Central memory CD8-positive, alpha-beta T cell (primary cell): ENCODE data around the gene GRIP2.

ENCODE experiments used
- ATAC-seq: fragments of 150-1000 bp; cut with Tn5 transposase; replicated peaks from 2 replicates; pipeline ENCODE4 v1.10.0; 2022; ENCODE audit warnings: mild to moderate bottlenecking, moderate FRiP score, moderate number of reproducible peaks; ENCODE audit not compliant: poor library complexity, severe bottlenecking; ENCODE audit errors: extremely low read depth
- DNase-seq, 2 donors: peaks; one replicate each; pipeline ENCODE4 v3.0.0; 2021; ENCODE audit warnings: low spot score in 2 of 2
- H3K27ac Mint-ChIP-seq: one replicate; pipeline ENCODE4 v1.8.0; 2022; ENCODE audit warnings: low read depth, mild to moderate bottlenecking, moderate library complexity, mixed read lengths
- H3K27me3 Mint-ChIP-seq: one replicate; pipeline ENCODE4 v1.8.0; 2022; ENCODE audit warnings: mixed read lengths
- H3K36me3 Mint-ChIP-seq: one replicate; pipeline ENCODE4 v1.8.0; 2022; ENCODE audit warnings: mild to moderate bottlenecking, moderate library complexity, mixed read lengths; ENCODE audit not compliant: insufficient read depth
- H3K4me1 Mint-ChIP-seq: one replicate; pipeline ENCODE4 v1.8.0; 2022; ENCODE audit warnings: mixed read lengths
- H3K4me3 Mint-ChIP-seq: one replicate; pipeline ENCODE4 v1.8.0; 2022; ENCODE audit warnings: mild to moderate bottlenecking, moderate library complexity, mixed read lengths
- H3K9me3 Mint-ChIP-seq: one replicate; pipeline ENCODE4 v1.8.0; 2022; ENCODE audit warnings: mixed read lengths

Gene GRIP2

GRCh38 chr3:14457481-14457880 is 82.7 kb downstream of the GRIP2 start:
- Mint-ChIP-seq H3K36me3 (peaks cover 22% of the 10 kb centered on the region), H3K9me3 (no peaks in the 10 kb centered on the region), H3K4me1 (peaks cover 18% of the 10 kb centered on the region), H3K27me3 (no peaks in the 10 kb centered on the region), H3K27ac (no peak overlapping the region), H3K4me3 (no peak overlapping the region)
- DNase-seq (no peak), ATAC-seq (no peak)

DNA sequence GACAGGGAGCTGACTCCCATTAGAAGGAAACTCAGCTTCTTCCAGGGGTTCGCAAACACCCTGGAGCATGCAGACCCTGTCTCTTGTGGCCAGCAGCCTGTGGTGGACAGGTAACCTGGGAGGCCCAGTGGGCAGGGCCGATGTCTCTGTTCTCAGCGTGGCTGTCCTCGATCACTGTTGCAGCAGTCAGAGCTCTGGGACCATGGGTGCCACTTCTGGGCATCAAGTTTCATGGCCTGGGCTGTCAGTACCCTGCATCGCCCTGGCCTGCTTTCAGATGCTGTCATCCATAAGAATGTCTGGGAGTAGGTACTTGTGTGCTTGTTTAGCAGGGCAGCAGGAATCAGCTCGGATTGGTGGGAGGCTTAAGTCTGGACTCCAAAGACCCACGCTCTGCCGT is 83.3 kb downstream of the GRIP2 start:
- peaks cover 18% of the 10 kb centered on the region for H3K36me3 Mint-ChIP-seq
- DNase-seq (no peak), ATAC-seq (no peak)
- H3K4me1 Mint-ChIP-seq, result peaks cover 18% of the 10 kb centered on the region
- H3K27me3 Mint-ChIP-seq, result no peaks in the 10 kb centered on the region
- H3K9me3 Mint-ChIP-seq, result no peaks in the 10 kb centered on the region
- no peak overlapping the region for H3K27ac Mint-ChIP-seq
- H3K4me3 Mint-ChIP-seq, result no peak overlapping the region

DNA sequence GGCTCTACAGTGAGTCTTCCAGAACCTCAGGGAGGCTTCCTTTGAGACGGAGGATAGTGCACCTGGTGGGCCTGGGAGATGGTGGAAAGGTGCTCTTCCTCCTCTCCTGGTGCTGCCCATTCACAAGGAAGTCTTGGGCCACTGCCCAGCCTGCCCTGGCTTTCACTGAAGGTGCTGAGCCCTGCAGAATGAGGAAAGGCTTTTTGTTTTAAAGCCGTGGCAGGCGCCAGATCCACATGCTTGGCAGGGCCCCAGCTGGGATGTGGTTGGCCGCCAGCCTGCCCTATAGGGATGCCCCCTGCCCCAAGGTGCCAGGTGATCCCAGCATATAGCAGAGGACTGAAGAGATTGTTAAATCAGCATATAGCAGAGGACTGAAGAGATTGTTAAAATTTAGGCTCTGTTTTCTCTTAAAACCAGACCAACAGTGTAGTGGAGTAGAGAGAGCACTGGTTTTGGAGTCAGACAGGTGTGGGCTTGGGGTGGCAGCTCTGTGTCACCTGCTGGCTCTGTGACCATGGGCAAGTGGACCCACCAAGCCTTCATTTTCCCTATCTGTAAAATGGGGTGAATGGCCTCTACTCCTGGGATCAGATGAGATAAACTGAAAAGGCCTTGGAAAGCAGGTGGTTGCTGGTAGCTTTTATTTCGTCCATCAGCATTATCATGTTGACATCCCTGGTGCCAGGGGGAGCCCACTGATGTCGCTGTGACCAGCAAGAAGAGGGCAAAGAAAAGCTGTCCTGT is 84.4 kb downstream of the GRIP2 start:
- H3K36me3 Mint-ChIP-seq, result peaks cover 21% of the 10 kb centered on the region
- ATAC-seq (no peak), DNase-seq (no peak)
- H3K27ac Mint-ChIP-seq, result peak overlapping the region; percentile 66
- no peaks in the 10 kb centered on the region for H3K9me3 Mint-ChIP-seq
- no peak overlapping the region for H3K4me3 Mint-ChIP-seq
- H3K27me3 Mint-ChIP-seq, result no peaks in the 10 kb centered on the region
- H3K4me1 Mint-ChIP-seq, result peaks cover 18% of the 10 kb centered on the region

- Mint-ChIP-seq H3K9me3 (no peaks in the 10 kb centered on the region), H3K27ac (peak overlapping the region; percentile 66), H3K4me3 (no peak overlapping the region), H3K36me3 (peaks cover 18% of the 10 kb centered on the region), H3K27me3 (no peaks in the 10 kb centered on the region), H3K4me1 (peaks cover 10% of the 10 kb centered on the region)
- ATAC-seq (no peak), DNase-seq (no peak)
Measured at GRCh38 chr3:14454639-14455310, 85.4 kb downstream of the GRIP2 start.

DNA sequence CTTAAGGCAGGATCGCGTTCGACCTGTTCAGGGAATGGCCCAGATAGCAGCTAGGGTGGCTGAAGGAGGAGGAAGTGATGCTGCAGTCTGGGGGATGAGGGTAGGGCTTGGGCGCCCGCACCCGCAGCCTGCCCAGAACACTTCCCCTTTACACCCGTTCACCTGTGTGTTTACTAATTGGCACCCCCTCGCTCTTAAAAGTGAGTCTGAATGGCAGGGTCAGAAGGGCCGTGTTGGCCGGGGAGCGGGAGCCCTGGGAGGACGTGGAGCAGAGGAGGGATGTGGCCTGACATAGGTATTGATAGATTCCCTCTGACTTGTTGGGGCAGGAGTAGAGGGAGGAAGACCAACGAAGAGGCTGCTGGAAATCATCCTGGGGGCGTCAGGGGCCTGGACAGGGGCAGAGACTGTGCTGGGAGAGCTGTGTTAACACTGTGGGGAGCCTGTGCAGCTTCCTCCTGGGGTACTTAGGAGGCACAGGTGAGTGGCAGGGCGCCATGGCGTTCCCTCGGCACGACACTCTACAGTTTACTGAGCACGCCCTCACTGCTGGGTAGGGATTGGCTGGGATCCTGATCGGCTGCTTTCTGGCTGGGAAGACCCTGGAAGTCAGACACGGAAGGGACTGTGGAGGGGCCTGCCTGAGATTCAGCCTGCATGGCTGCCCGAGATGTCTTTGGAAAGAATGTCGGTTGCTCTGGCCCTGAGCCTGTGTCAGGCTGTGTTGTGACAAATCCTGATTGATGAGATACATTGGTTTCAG is 86.1 kb downstream of the GRIP2 start:
- no peak for ATAC-seq
- H3K4me3 Mint-ChIP-seq, result no peak overlapping the region
- H3K4me1 Mint-ChIP-seq, result peaks cover 10% of the 10 kb centered on the region
- H3K27me3 Mint-ChIP-seq, result no peaks in the 10 kb centered on the region
- no peak for DNase-seq
- H3K9me3 Mint-ChIP-seq, result no peaks in the 10 kb centered on the region
- peak overlapping the region; percentile 66 for H3K27ac Mint-ChIP-seq
- H3K36me3 Mint-ChIP-seq, result peaks cover 14% of the 10 kb centered on the region

DNA sequence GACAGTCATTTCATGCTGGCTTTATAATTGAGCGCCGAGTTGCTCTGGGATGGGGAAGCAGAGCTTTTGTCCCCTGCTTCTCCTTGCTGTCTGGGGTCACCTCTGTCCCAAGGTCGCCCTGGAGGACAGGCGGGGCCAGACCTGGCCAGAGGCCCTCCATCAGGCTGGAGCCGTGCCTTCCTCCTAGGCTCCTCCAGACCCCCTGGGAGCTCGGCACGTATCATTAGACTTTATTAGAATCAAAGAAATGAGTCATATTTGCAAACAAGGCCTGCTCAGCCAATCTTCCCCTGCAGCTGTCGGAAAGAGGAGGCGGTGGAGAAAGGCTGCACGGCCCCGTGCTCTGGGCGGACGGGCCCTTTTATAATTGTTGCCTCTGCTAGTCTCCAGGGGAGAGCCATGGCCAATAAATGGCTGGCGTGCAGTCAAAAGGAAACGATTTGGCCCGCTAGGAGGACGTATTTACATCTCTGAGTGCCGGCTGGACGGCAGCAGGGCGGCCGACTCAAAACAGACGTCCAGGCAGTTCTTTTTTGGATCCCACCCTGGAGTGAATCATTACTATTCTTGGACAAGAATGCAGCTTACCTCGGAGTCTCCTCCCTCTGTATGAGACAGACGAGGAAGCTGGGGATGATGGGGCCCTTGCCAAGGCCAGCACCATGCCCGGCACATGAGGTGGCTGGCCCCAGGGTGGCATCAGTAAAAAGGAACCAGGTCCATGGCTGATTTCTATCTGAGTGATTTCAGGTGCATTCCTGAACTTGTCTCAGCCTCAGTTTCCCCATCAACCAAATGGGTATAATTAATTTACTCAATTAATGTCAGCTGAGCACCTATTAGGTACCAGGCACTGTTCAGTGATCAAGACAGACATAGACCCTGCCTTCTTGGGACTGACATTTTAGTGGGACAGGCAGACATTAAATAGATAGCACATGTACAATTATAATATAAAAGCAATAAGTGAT is 87.1 kb downstream of the GRIP2 start:
- H3K27me3 Mint-ChIP-seq, result no peaks in the 10 kb centered on the region
- H3K27ac Mint-ChIP-seq, result no peak overlapping the region
- H3K4me1 Mint-ChIP-seq, result peaks cover 10% of the 10 kb centered on the region
- ATAC-seq (no peak), DNase-seq (no peak)
- no peaks in the 10 kb centered on the region for H3K9me3 Mint-ChIP-seq
- H3K4me3 Mint-ChIP-seq, result no peak overlapping the region
- peaks cover 16% of the 10 kb centered on the region for H3K36me3 Mint-ChIP-seq

DNA sequence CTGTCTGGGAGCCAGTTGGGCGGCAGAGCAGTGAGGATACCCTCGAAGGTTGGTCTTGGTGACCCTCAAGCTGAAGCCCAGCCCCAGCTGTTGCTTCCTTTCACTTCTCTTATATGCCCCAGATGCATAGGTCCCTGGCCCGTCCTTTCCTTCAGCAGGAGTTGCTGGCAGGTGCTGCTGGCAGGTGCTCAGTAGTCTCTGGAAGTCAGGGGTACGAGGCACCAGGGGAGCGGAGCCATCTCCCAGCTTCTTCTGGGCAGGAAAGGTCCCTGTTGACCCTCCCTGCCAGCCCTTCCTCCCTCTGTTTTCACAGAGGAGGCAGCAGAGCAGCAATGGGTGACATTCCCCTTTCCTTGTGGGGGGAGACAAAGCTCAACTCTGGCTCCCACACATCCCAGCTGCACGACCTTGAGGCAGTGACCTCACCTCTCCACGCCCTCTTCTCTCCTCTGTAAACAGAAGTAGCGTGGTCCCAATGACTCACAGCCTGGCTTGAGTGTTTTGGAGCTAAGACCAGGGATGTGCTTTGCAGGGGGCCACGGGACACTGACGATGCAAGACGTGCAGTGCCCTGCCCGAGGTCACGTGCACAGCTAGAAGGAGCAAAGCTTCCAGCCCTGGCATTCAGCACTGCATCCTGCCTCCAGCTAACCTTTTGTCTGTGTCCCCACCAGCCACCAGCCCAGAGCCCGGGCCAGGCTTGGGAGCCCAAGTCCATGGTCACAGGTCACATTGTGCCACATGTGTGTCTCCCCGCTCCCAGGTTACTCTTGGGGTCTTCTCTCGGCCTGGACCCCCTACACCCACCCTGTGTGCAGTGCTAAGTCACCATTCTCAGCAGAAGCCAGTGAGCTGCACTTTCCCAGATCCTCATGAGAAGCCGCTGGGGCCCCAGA is 88.0 kb downstream of the GRIP2 start:
- Mint-ChIP-seq H3K36me3 (peaks cover 22% of the 10 kb centered on the region), H3K4me3 (no peak overlapping the region), H3K4me1 (peaks cover 10% of the 10 kb centered on the region), H3K27ac (peak overlapping the region; percentile 15), H3K9me3 (no peaks in the 10 kb centered on the region), H3K27me3 (no peaks in the 10 kb centered on the region)
- no peak for DNase-seq
- no peak for ATAC-seq

- Mint-ChIP-seq H3K4me1 (peaks cover 10% of the 10 kb centered on the region), H3K27me3 (no peaks in the 10 kb centered on the region), H3K36me3 (peaks cover 25% of the 10 kb centered on the region), H3K27ac (peak overlapping the region; percentile 15), H3K4me3 (no peak overlapping the region), H3K9me3 (no peaks in the 10 kb centered on the region)
- ATAC-seq (no peak), DNase-seq (no peak)
Measured at GRCh38 chr3:14450922-14451606, 89.1 kb downstream of the GRIP2 start.

- H3K27ac Mint-ChIP-seq, result peak overlapping the region; percentile 15
- H3K27me3 Mint-ChIP-seq, result no peaks in the 10 kb centered on the region
- peaks cover 27% of the 10 kb centered on the region for H3K36me3 Mint-ChIP-seq
- DNase-seq, result no peak
- H3K4me1 Mint-ChIP-seq, result peaks cover 10% of the 10 kb centered on the region
- H3K4me3 Mint-ChIP-seq, result no peak overlapping the region
- no peak for ATAC-seq
- no peaks in the 10 kb centered on the region for H3K9me3 Mint-ChIP-seq
Measured at GRCh38 chr3:14450506-14450905, 89.6 kb downstream of the GRIP2 start.

GRCh38 chr3:14448756-14449727 is 91.1 kb downstream of the GRIP2 start:
- no peak overlapping the region for H3K27ac Mint-ChIP-seq

More at GRCh38 chr3:14448756-14449727, 91.1 kb downstream of the GRIP2 start:
- H3K4me3 Mint-ChIP-seq, result no peak overlapping the region
- ATAC-seq (no peak), DNase-seq (no peak)
- H3K27me3 Mint-ChIP-seq, result no peaks in the 10 kb centered on the region
- H3K9me3 Mint-ChIP-seq, result no peaks in the 10 kb centered on the region
- peaks cover 5% of the 10 kb centered on the region for H3K4me1 Mint-ChIP-seq
- H3K36me3 Mint-ChIP-seq, result peaks cover 29% of the 10 kb centered on the region
